22Rv1 (cell line): ENCODE data around the gene ARHGAP30.
A peak's percentile ranks its signal among the peaks of the same experiment; 100 is the strongest.

Experiments
- H3K27ac ChIP-seq: fragments of 450-650 bp; 2 replicates; pipeline ENCODE4 v1.5.1; 2017
- CTCF ChIP-seq: fragments of 450-650 bp; IDR thresholded peaks from 2 replicates; pipeline ENCODE4 v1.5.1; 2017; ENCODE audit warnings: mild to moderate bottlenecking
- ZFX ChIP-seq: fragments of 450-650 bp; IDR thresholded peaks from 2 replicates; pipeline ENCODE4 v1.6.1; 2017; ENCODE audit warnings: antibody characterized with exemption, borderline replicate concordance

ARHGAP30 gene

DNA sequence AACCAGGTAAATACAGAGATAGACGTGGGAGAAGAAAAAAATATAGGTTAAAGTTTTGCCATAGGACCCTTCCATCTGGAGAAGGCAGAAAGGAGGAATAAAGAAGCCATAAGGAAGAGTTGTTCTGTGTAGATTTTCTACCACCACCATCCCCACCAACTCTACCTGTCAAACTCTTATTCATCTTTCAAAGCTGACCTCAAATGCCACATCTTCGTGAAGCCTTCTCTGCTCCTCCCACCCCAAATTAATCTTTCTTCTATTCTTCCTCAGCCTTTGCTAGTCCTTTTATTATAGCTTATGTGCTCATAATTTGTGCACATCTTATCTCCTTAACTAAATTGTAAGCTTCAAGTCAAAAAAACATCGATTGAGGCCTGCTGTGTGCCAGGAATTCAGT lies 20.9 kb upstream of the ARHGAP30 start:
- H3K27ac ChIP-seq: no peak overlapping the region
- TF ChIP-seq ZFX (no peak), CTCF (no peak)

DNA sequence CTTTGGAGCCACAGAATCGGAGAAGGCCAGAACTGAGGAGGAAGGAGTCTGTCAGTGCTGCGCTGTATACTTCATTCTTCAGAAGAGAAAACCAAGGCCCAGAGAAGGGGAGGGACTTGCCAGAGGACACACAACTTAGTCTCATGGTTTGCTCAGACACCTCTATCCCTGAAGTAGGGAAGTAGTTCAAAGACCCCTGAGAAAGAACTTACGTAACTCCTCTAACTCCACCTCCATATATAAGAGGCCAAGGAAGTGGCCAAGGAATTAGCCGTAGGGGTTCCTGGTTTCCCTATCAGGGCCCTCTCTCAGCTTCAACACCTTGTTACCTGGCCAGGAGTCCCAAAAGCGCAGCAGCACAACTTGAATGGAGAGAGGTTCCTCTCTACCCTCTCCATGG lies 20.2 kb upstream of the ARHGAP30 start:
- 0 out of 2 replicates have a peak overlapping the region, but pooled peaks have one; percentile 29 for H3K27ac ChIP-seq
- TF ChIP-seq ZFX: no peak
- TF ChIP-seq CTCF: no peak

GRCh38 chr1:161089251-161089924 lies 19.7 kb upstream of the ARHGAP30 start, which contains the start of gene NECTIN4:
Gene NECTIN4 (minus strand): TSS chr1:161089558. CDS start chr1:161089296, 262 bp downstream.
- TF ChIP-seq CTCF (no peak), ZFX (no peak)
- H3K27ac ChIP-seq: 0 out of 2 replicates have a peak within 1 kb of the TSS, but pooled peaks have one; percentile 29

DNA sequence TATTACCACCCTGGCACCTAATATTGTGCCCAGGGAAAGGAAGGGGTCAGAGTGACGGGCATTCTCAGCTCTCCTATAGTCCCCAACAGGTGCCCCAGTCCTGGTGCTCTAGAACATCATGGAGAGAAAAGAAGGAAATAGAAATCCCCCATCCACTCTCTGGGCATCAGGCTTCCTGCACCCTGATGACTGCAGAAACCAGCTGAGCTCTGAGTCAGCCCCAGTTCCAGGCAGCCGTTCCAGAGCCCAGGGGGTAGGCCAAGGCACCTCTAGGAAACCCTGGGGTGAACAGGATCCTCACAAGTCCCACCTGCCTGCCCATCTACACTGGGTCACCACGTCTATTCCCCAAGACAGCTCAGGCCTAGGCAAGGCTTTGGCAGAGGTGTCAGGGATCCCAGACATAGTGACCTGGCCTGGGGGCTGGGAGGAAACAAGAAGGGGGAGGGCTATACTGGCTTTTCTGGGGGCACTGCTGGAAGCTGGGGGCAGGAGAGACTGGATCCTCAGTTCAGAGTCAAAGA lies 19.0 kb upstream of the ARHGAP30 start:
- H3K27ac ChIP-seq: no peak overlapping the region
- TF ChIP-seq ZFX (no peak), CTCF (no peak)

GRCh38 chr1:161086457-161086856 lies 16.8 kb upstream of the ARHGAP30 start:
- no peak overlapping the region for H3K27ac ChIP-seq
- no peak for TF ChIP-seq ZFX
- TF ChIP-seq CTCF: no peak

DNA sequence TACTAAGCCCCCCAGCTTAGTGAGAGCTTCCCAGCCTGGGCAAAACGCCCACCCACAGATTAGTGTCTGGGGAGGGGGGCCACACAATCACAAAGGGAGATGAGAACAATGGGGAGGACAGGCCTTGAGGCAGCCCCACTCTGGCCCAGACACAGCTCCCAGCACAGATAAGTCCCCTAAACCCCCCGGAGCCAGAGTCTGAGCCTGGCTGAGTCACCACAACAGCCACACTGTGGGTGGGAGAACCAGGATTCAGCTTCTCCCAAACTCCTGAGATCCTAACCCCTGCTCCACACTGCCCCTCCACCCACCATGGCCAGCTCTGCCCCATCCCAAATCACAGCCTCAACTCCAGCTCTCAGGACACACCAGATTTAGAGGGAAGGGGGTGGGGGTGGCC lies 15.5 kb upstream of the ARHGAP30 start:
- H3K27ac ChIP-seq: no peak overlapping the region
- TF ChIP-seq CTCF (no peak), ZFX (no peak)

- no peak overlapping the region for H3K27ac ChIP-seq
- TF ChIP-seq CTCF (no peak), ZFX (no peak)
Observed at GRCh38 chr1:161084597-161084988, 14.9 kb upstream of the ARHGAP30 start.
